GM21528 (cell line): ENCODE measurements around the gene FLYWCH1.

Experiments
- ATAC-seq: cut with Tn5 transposase; IDR thresholded peaks from one replicate; pipeline ENCODE4 v1.9.1; 2021; ENCODE audit warnings: mild to moderate bottlenecking, moderate library complexity; ENCODE audit not compliant: unreplicated experiment, low FRiP score

Gene FLYWCH1

GRCh38 chr16:2966043-2966807 is 54.5 kb downstream of the FLYWCH1 start:
- ATAC-seq: no peak

GRCh38 chr16:2966808-2967191 is 55.1 kb downstream of the FLYWCH1 start:
- no peak for ATAC-seq

- no peak for ATAC-seq
Measured at GRCh38 chr16:2967211-2967631, 55.5 kb downstream of the FLYWCH1 start.

- no peak for ATAC-seq
Measured at GRCh38 chr16:2967721-2968161, 56.0 kb downstream of the FLYWCH1 start.

- no peak for ATAC-seq
Measured at GRCh38 chr16:2968368-2968737, 56.6 kb downstream of the FLYWCH1 start.

- peak; percentile 68 for ATAC-seq
Measured at GRCh38 chr16:2968738-2969544, 57.2 kb downstream of the FLYWCH1 start, which contains the start of gene PAQR4. PAQR4 (plus strand) TSS chr16:2969348; CDS start chr16:2969675, 327 bp downstream.

- peak; percentile 40 for ATAC-seq
Measured at GRCh38 chr16:2969545-2970521, 58.1 kb downstream of the FLYWCH1 start.

- ATAC-seq: no peak
Measured at GRCh38 chr16:2970563-2970962, 58.8 kb downstream of the FLYWCH1 start.

- no peak for ATAC-seq
Measured at GRCh38 chr16:2971134-2971984, 59.6 kb downstream of the FLYWCH1 start.

GRCh38 chr16:2971985-2972784 is 60.5 kb downstream of the FLYWCH1 start:
- no peak for ATAC-seq

- ATAC-seq: no peak
Measured at GRCh38 chr16:2973093-2973492, 61.4 kb downstream of the FLYWCH1 start.

- ATAC-seq: no peak
Measured at GRCh38 chr16:2973605-2974318, 62.0 kb downstream of the FLYWCH1 start.

GRCh38 chr16:2974319-2975056 is 62.8 kb downstream of the FLYWCH1 start:
- ATAC-seq: no peak

- no peak for ATAC-seq
Measured at GRCh38 chr16:2975161-2975795, 63.5 kb downstream of the FLYWCH1 start.

- ATAC-seq: no peak
Measured at GRCh38 chr16:2976201-2976600, 64.5 kb downstream of the FLYWCH1 start.

GRCh38 chr16:2976673-2977072 is 64.9 kb downstream of the FLYWCH1 start:
- ATAC-seq: no peak

GRCh38 chr16:2977440-2977839 is 65.7 kb downstream of the FLYWCH1 start:
- no peak for ATAC-seq
